Prostate gland (tissue), 2 donors: ENCODE results near the gene MPDU1.

ENCODE experiments used
- POLR2A ChIP-seq: fragments of 450-650 bp; IDR thresholded peaks from one replicate; pipeline ENCODE4 v1.6.1; 2016; ENCODE audit warnings: antibody characterized with exemption, mild to moderate bottlenecking
- POLR2AphosphoS5 ChIP-seq: sonication (generic); formaldehyde crosslinking; IDR thresholded peaks from one replicate; pipeline ENCODE4 v1.6.1; 2017; ENCODE audit warnings: antibody characterized with exemption
- TF ChIP-seq, protein P1 (sequence below), 4 experiments: fragments of 200-600 bp in 2 of 4; fragments of 450-650 bp in 2 of 4; sonication (generic) in 2 of 4; IDR thresholded peaks; 1 replicate in 3 of 4; 2 replicates in 1 of 4; pipeline ENCODE4 v1.5.1; 2016 to 2019; ENCODE audit warnings: antibody characterized with exemption in 4 of 4, mild to moderate bottlenecking in 2 of 4, moderate library complexity in 2 of 4

DNA sequence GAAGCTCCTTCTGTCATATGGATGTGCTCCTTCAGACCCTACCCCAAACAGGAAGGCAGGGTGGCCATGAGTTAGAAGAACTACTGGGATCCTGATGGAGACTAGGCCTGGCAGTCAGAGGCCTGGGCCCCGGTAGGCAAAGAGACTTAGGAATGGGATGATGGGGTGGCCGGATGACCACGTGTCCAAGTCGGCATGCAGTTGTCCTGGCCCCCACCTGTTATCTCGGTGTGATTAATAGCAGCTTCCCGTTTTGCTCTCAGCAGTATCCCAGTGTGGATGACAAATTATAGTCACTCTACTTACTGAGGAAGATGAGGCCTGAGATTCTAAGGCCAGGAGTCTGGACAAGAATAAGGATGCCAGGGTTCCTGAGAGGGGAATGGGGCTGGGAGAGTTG, 33.3 kb upstream of the MPDU1 start:
- TF ChIP-seq POLR2AphosphoS5 (no peak), POLR2A (no peak)
- TF ChIP-seq, protein P1, sequence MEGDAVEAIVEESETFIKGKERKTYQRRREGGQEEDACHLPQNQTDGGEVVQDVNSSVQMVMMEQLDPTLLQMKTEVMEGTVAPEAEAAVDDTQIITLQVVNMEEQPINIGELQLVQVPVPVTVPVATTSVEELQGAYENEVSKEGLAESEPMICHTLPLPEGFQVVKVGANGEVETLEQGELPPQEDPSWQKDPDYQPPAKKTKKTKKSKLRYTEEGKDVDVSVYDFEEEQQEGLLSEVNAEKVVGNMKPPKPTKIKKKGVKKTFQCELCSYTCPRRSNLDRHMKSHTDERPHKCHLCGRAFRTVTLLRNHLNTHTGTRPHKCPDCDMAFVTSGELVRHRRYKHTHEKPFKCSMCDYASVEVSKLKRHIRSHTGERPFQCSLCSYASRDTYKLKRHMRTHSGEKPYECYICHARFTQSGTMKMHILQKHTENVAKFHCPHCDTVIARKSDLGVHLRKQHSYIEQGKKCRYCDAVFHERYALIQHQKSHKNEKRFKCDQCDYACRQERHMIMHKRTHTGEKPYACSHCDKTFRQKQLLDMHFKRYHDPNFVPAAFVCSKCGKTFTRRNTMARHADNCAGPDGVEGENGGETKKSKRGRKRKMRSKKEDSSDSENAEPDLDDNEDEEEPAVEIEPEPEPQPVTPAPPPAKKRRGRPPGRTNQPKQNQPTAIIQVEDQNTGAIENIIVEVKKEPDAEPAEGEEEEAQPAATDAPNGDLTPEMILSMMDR (IDR thresholded peaks at IDR 0.05), result no peak
